Prostate gland (tissue), 2 donors: ENCODE measurements around the gene KCTD17. TPM values are rescaled to one million over a fixed set of nuclear protein-coding genes. Genes with fewer than 3 reads are reported as not detected.

Experiments
- DNase-seq: peaks from one replicate; pipeline ENCODE4 v3.0.0-alpha.2; 2019; ENCODE audit warnings: low spot score
- H3K27ac ChIP-seq, 2 donors: fragments of 200-600 bp; sonication (generic); 2 replicates each; pipeline ENCODE4 v1.5.1; 2017 to 2019
- H3K27me3 ChIP-seq: fragments of 200-600 bp; sonication (generic); replicated peaks from 2 replicates; pipeline ENCODE4 v1.5.1; 2019; ENCODE audit not compliant: insufficient read depth
- H3K36me3 ChIP-seq, 2 donors: fragments of 200-600 bp; sonication (generic); 1 replicate in 1 of 2; 2 replicates in 1 of 2; pipeline versions ENCODE4 v1.5.1 to v1.8.1; 2017 to 2019
- H3K4me1 ChIP-seq: fragments of 200-600 bp; sonication (generic); replicated peaks from 2 replicates; pipeline ENCODE4 v1.5.1; 2019
- H3K4me3 ChIP-seq, 2 donors: fragments of 200-600 bp; sonication (generic); 2 replicates each; pipeline ENCODE4 v1.5.1; 2017 to 2019
- H3K9me3 ChIP-seq: fragments of 200-600 bp; sonication (generic); 2 replicates; pipeline ENCODE4 v1.5.1; 2017
- POLR2A ChIP-seq: fragments of 450-650 bp; IDR thresholded peaks from one replicate; pipeline ENCODE4 v1.6.1; 2016; ENCODE audit warnings: antibody characterized with exemption, mild to moderate bottlenecking
- POLR2AphosphoS5 ChIP-seq: sonication (generic); formaldehyde crosslinking; IDR thresholded peaks from one replicate; pipeline ENCODE4 v1.6.1; 2017; ENCODE audit warnings: antibody characterized with exemption
- WGBS: methylation state at CpG from one replicate; pipeline ENCODE4 v1.1.5; 2018; 5-methylcytosine and 5-hydroxymethylcytosine counted together
- intact Hi-C: fragments of 100-400 bp; cut with DNase I; formaldehyde crosslinking; loops from one replicate; pipeline ENCODE4 v1.14.2; 2022
- small RNA-seq, 2 donors: library from RNA; depleted of rRNA; stranded (forward); fragments of <200 nt; gene quantifications; one replicate each; pipeline ENCODE3, GENCODE V24; 2016
- total RNA-seq, 2 donors: library from RNA; depleted of rRNA; stranded (reverse); fragments of >200 nt; gene quantifications; one replicate each; pipeline ENCODE4 v1.1.0, GENCODE V29; 2016
- TF ChIP-seq, protein P1 (sequence below), 4 experiments: fragments of 200-600 bp in 2 of 4; fragments of 450-650 bp in 2 of 4; sonication (generic) in 2 of 4; IDR thresholded peaks; 1 replicate in 3 of 4; 2 replicates in 1 of 4; pipeline ENCODE4 v1.5.1; 2016 to 2019; ENCODE audit warnings: antibody characterized with exemption in 4 of 4, mild to moderate bottlenecking in 2 of 4, moderate library complexity in 2 of 4

Gene KCTD17
- total RNA-seq, 2 donors from 2014 or later, result 7.8 to 32.4 TPM

- Histone ChIP-seq H3K4me3 (no peak overlapping the region), H3K4me1 (no peaks in the 10 kb centered on the region), H3K27ac (no peak overlapping the region), H3K36me3 (no peaks in the 10 kb centered on the region), H3K9me3 (no peaks in the 10 kb centered on the region), H3K27me3 (no peaks in the 10 kb centered on the region)
- DNase-seq, result no peak
- 71% methylated on average over 12 of the region's 12 CpGs for WGBS
- intact Hi-C loops, result no loop called here
- TF ChIP-seq POLR2A (no peak), POLR2AphosphoS5 (no peak)
- TF ChIP-seq, protein P1, sequence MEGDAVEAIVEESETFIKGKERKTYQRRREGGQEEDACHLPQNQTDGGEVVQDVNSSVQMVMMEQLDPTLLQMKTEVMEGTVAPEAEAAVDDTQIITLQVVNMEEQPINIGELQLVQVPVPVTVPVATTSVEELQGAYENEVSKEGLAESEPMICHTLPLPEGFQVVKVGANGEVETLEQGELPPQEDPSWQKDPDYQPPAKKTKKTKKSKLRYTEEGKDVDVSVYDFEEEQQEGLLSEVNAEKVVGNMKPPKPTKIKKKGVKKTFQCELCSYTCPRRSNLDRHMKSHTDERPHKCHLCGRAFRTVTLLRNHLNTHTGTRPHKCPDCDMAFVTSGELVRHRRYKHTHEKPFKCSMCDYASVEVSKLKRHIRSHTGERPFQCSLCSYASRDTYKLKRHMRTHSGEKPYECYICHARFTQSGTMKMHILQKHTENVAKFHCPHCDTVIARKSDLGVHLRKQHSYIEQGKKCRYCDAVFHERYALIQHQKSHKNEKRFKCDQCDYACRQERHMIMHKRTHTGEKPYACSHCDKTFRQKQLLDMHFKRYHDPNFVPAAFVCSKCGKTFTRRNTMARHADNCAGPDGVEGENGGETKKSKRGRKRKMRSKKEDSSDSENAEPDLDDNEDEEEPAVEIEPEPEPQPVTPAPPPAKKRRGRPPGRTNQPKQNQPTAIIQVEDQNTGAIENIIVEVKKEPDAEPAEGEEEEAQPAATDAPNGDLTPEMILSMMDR (IDR thresholded peaks at IDR 0.05), result no peak
Measured at GRCh38 chr22:37112084-37112728, 60.7 kb downstream of the KCTD17 start.

Small RNAs within 50 kb of the gene (small RNA-seq; reads per million reads assigned to genes)
- gene RF00019, result 0 reads per million in 2 donors

Other genes with a start within 250 kb of the KCTD17 start
- 1 to 10 TPM in 1 of 2 donors, not detected in 1; 3.1 TPM for gene PVALB, start 234.7 kb upstream of the KCTD17 start, total RNA-seq
- 1 to 10 TPM in 1 of 2 donors, under 1 TPM in 1; 0.91 to 3.5 TPM for gene NCF4, start 190.7 kb upstream of the KCTD17 start, total RNA-seq
- gene CSF2RB, start 138.1 kb upstream of the KCTD17 start, total RNA-seq, result 1 to 10 TPM; 1.1 to 3.2 TPM
- gene TST, start 32.3 kb upstream of the KCTD17 start, total RNA-seq, result 10 to 100 TPM; 38.1 to 58.1 TPM
- 100 to 1,000 TPM; 136 to 192 TPM for gene MPST, start 32.0 kb upstream of the KCTD17 start, total RNA-seq
- gene TMPRSS6, start 58.0 kb downstream of the KCTD17 start, total RNA-seq, result under 1 TPM in 1 of 2 donors, not detected in 1; 0.45 TPM
- 1 to 10 TPM; 1.7 to 3.0 TPM for gene IL2RB, start 98.2 kb downstream of the KCTD17 start, total RNA-seq
- 1 to 10 TPM; 2.1 to 9.3 TPM for gene C1QTNF6, start 136.5 kb downstream of the KCTD17 start, total RNA-seq
- gene SSTR3, start 160.7 kb downstream of the KCTD17 start, total RNA-seq, result 10 to 100 TPM in 1 of 2 donors, not detected in 1; 46.4 TPM
- gene RAC2, start 192.5 kb downstream of the KCTD17 start, total RNA-seq, result 10 to 100 TPM in 1 of 2 donors, 1 to 10 TPM in 1; 9.7 to 14.4 TPM
- gene CYTH4, start 230.8 kb downstream of the KCTD17 start, total RNA-seq, result 1 to 10 TPM; 4.7 to 5.5 TPM